Stimulated activated CD8-positive, alpha-beta memory T cell treated with anti-CD3 and anti-CD28 coated beads, Interleukin-7, amount 100 ng/mL, for 4 hours (primary cell): ENCODE results near the gene HOXA10.
A peak's percentile ranks its signal among the peaks of the same experiment; 100 is the strongest.

ENCODE experiments used
- DNase-seq, 2 donors: peaks; one replicate each; pipeline ENCODE4 v3.0.0-alpha.2; 2020; ENCODE audit warnings: low read depth in 2 of 2

The HOXA10 gene

GRCh38 chr7:27132214-27132613 is 41.9 kb downstream of the HOXA10 start:
- DNase-seq: no peak

DNA sequence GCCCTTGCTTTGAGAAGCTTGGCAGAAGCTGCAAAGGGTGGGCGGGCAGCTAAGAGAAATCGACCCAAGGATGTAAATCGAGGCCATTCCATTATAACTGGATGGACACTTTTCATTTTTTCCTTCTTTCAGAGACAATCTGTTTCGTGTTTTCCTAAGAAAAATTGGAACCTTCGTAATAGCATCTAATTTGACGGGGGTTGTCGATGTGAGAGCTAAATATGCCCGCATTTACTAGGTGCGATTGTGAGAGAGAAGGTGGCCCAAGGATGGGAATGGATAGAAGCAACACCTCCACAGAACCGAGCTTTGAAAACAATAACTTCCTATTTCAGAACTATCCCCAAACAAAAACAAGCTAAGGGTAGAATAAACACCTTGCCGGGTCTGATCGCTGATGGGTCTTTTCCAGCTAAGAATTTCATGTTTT is 42.7 kb downstream of the HOXA10 start:
- DNase-seq: no peak

GRCh38 chr7:27130540-27131389 is 43.4 kb downstream of the HOXA10 start, which contains the start of gene HOXA4:
TSS of gene HOXA4 (minus strand) at chr7:27130757. CDS start at chr7:27130733, 24 bp downstream.
- peak; percentile 27 to 75 for DNase-seq

- DNase-seq: no peak
Measured at GRCh38 chr7:27129729-27130539, 44.2 kb downstream of the HOXA10 start.

- DNase-seq: no peak
Measured at GRCh38 chr7:27128776-27129728, 45.1 kb downstream of the HOXA10 start.

DNA sequence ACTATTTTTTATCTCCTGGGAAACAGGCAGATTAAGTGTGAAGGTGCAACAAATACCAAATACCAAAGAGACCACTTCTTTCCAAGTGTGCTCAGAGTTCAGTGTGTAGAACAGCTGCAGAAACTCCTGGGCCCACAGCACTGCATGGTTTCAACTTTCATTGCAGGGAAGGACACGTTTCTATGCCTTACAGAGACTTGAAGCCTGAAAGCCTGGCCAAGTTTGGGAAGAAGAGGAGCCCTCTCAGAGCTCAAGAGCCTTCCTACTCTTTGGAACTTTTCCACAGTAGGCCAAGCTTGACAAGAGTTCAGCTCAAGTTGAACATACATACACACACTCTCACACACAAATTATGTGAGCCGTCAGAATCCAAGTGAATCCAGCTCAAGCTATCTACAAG is 46.1 kb downstream of the HOXA10 start:
- no peak for DNase-seq

DNA sequence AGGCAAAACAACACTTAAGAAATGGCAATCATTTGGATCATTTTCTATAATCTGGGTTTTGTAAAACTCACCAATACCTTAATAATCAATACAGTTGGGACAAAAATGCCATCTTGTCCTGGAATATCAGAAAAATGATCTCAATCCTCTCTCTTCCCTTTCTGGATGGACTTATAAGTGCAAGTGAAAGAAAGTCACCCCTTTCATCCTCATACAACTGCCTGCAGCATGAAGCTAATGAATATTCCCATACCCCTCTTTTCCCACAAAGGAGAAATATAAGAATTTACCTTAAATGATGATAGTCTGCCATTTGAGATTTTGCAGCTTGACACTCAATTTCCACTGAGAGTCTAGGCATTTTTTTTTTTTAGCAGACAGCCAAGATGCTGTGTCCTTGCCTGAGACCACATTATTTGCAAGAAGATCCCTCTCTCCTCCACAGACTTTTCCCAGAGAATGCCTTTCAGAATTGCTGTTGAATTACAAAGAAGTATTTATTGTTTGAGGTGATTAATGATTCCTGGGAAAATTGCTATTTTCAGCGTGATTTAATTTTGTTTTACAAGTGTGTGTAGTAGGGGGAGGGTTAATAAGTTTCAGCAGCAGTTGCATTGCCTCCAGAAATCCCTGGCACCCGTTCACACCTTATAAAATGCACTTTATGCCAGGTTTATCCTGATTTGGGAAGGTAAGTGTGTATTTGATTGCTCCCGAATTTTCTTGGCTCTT is 47.4 kb downstream of the HOXA10 start:
- no peak for DNase-seq

DNA sequence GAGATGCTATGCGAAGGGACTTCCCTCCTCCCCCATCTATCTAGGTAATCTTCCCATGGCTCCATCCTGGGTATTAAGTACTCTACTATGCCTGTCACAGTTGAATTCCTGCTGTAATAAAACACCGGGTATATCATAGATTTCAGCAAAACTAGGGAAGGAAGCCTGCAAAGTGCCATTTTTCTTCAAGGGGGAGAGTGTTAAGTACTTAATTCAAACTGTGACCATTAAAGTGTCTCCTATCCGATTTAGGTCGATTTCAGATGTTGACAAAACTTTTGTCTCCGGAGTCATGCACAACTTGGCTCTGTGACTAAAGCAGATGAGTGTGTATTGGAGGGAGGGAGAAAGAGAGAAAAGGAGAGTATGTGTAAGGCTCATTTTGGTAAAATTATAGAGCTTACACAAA is 48.1 kb downstream of the HOXA10 start:
- DNase-seq: no peak

- no peak for DNase-seq
Measured at GRCh38 chr7:27124902-27125689, 49.0 kb downstream of the HOXA10 start.

- no peak for DNase-seq
Measured at GRCh38 chr7:27124096-27124901, 49.8 kb downstream of the HOXA10 start.

- DNase-seq: no peak
Measured at GRCh38 chr7:27123477-27124053, 50.6 kb downstream of the HOXA10 start.

GRCh38 chr7:27123007-27123476 is 51.1 kb downstream of the HOXA10 start:
- no peak for DNase-seq

- no peak for DNase-seq
Measured at GRCh38 chr7:27122077-27122910, 51.8 kb downstream of the HOXA10 start.

DNA sequence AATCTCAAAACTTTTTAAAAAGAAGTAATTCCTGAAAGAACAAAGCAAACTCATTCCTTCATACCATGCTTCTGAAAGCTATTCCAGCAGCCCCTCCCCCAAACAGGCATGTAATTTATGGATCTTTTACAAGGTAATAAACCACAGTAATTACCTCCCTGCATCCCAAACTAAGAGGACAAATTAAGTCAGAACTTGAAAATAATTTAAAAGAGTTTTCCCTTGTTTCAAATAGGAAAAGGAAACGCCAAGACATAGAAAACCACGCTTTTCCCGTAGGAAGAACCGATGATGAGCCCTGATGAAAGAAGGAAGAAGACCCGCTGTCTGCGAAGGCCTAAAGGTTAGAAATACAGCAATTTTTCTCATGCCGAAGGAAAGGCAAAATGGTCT is 52.4 kb downstream of the HOXA10 start:
- no peak for DNase-seq
